K562 (cell line): ENCODE results near the gene MXRA7. TPM values are rescaled to one million over a fixed set of nuclear protein-coding genes. Genes with fewer than 3 reads are reported as not detected.

Experiments
- CCNT2 ChIP-seq: IDR thresholded peaks from 2 replicates; pipeline ENCODE4 v1.6.1; 2011; ENCODE audit warnings: borderline replicate concordance, low read depth, mild to moderate bottlenecking, moderate library complexity, mixed read lengths, low read length; ENCODE audit not compliant: insufficient read length; ENCODE audit errors: extremely low read depth
- CHCHD3 ChIP-seq: fragments of 250-450 bp; sonication (Bioruptor Pico); IDR thresholded peaks from 2 replicates; pipeline ENCODE4 v2.1.2; 2022; ENCODE audit warnings: mild to moderate bottlenecking
- CREB3L1 ChIP-seq: fragments of 450-650 bp; IDR thresholded peaks from 2 replicates; pipeline ENCODE4 v1.6.1; 2014; ENCODE audit warnings: low read depth, mild to moderate bottlenecking, moderate library complexity, borderline replicate concordance
- ELF2 ChIP-seq: fragments of 250-450 bp; sonication (Bioruptor Pico); IDR thresholded peaks from 2 replicates; pipeline ENCODE4 v1.5.0; 2021; ENCODE audit warnings: mild to moderate bottlenecking
- EP400 ChIP-seq: fragments of 450-650 bp; IDR thresholded peaks from 2 replicates; pipeline ENCODE4 v1.6.1; 2017; ENCODE audit warnings: antibody characterized with exemption, mild to moderate bottlenecking, moderate library complexity
- FIP1L1 ChIP-seq: fragments of 200-400 bp; formaldehyde crosslinking; IDR thresholded peaks from 2 replicates; pipeline ENCODE4 v1.6.1; 2018; ENCODE audit warnings: mild to moderate bottlenecking, low read depth, low read length; ENCODE audit not compliant: poor library complexity, severe bottlenecking
- GTF2E2 ChIP-seq: fragments of 200-800 bp; sonication (Bioruptor generic); IDR thresholded peaks from 2 replicates; pipeline ENCODE4 v1.6.1; 2016; ENCODE audit warnings: missing genetic modification characterization, missing compliant biosample characterization
- HDAC6 ChIP-seq: IDR thresholded peaks from 2 replicates; pipeline ENCODE4 v1.6.1; 2012; ENCODE audit warnings: low read depth, mild to moderate bottlenecking, control low read depth, inconsistent platforms, low read length, moderate library complexity
- HDGF ChIP-seq: fragments of 450-650 bp; IDR thresholded peaks from 2 replicates; pipeline ENCODE4 v1.6.1; 2016
- HNRNPUL1 ChIP-seq: fragments of 200-400 bp; formaldehyde crosslinking; IDR thresholded peaks from 2 replicates; pipeline ENCODE4 v1.6.1; 2017; ENCODE audit warnings: low read length
- MEF2A ChIP-seq: IDR thresholded peaks from 2 replicates; pipeline ENCODE4 v1.6.1; 2011; ENCODE audit warnings: low read depth, mild to moderate bottlenecking, low read length, moderate library complexity; ENCODE audit not compliant: control insufficient read depth
- NUFIP1 ChIP-seq: fragments of 450-650 bp; IDR thresholded peaks from 2 replicates; pipeline ENCODE4 v1.6.1; 2018; ENCODE audit not compliant: partially characterized antibody
- POLR2AphosphoS2 ChIP-seq: IDR thresholded peaks from 2 replicates; pipeline ENCODE4 v1.6.1; 2012; ENCODE audit warnings: low read length, improper control_type of control experiment
- RCOR1 ChIP-seq, 2 experiments: IDR thresholded peaks; 2 replicates each; pipeline ENCODE4 v1.6.1; 2012; ENCODE audit warnings: low read depth in 2 of 2, low read length in 2 of 2, borderline replicate concordance in 1 of 2, improper control_type of control experiment in 1 of 2
- TAF7 ChIP-seq: fragments of 450-650 bp; IDR thresholded peaks from 2 replicates; pipeline ENCODE4 v1.6.1; 2016; ENCODE audit warnings: missing genetic modification characterization, missing compliant biosample characterization
- TBL1XR1 ChIP-seq, 2 experiments: IDR thresholded peaks; 2 replicates each; pipeline ENCODE4 v1.6.1; 2012; ENCODE audit warnings: improper control_type of control experiment in 2 of 2, low read length in 2 of 2, mild to moderate bottlenecking in 1 of 2
- TCF7L2 ChIP-seq: fragments of 150-350 bp; IDR thresholded peaks from 2 replicates; pipeline ENCODE4 v1.6.1; 2016; ENCODE audit warnings: low read depth, mild to moderate bottlenecking, low read length, moderate library complexity
- USF2 ChIP-seq: sonication (generic); formaldehyde crosslinking; IDR thresholded peaks from 2 replicates; pipeline ENCODE4 v1.5.0; 2020; ENCODE audit warnings: missing genetic modification reagents
- XRCC3 ChIP-seq: fragments of 450-650 bp; IDR thresholded peaks from 2 replicates; pipeline ENCODE4 v1.6.1; 2017; ENCODE audit warnings: mild to moderate bottlenecking, moderate library complexity
- ZNF197 ChIP-seq: fragments of 200-800 bp; sonication (Bioruptor generic); IDR thresholded peaks from 2 replicates; pipeline ENCODE4 v1.6.1; 2016; ENCODE audit warnings: low read depth, missing genetic modification characterization, missing compliant biosample characterization
- ZNF561 ChIP-seq: fragments of 450-650 bp; formaldehyde crosslinking; conservative IDR thresholded peaks from 2 replicates; pipeline ENCODE4 v1.4.0; 2020; ENCODE audit warnings: mild to moderate bottlenecking, moderate library complexity
- polyA plus RNA-seq, 8 experiments: library from polyadenylated mRNA; depleted of rRNA in 4 of 8; stranded (reverse) in 5 of 8; unstranded in 3 of 8; fragments of >200 nt; fragmentation: Nextera tagmentation in 2 of 8; fragmentation: Illumina TruSeq in 1 of 8; extraction: Ambion mirVana in 2 of 8; extraction: Trizol in 1 of 8; gene quantifications; 2 replicates each; pipeline versions ENCODE4 v1.2.1 to v1.2.3, GENCODE V29; 2011 to 2014; ENCODE audit warnings: inconsistent platforms in 1 of 8, missing spikeins in 1 of 8
- total RNA-seq, 7 experiments: library from RNA; depleted of rRNA in 6 of 7; stranded (reverse); fragments of >200 nt in 6 of 7; fragmentation: Illumina TruSeq in 2 of 7; extraction: Trizol in 2 of 7; gene quantifications; 2 replicates each; pipeline versions ENCODE4 v1.2.1 to v1.2.3, GENCODE V29; 2011 to 2021; ENCODE audit warnings: low replicate concordance in 1 of 7
- TF ChIP-seq, protein P1 (sequence below): fragments of 450-650 bp; IDR thresholded peaks from 2 replicates; pipeline ENCODE4 v1.6.1; 2018; ENCODE audit warnings: mild to moderate bottlenecking, low read depth; ENCODE audit not compliant: partially characterized antibody

The MXRA7 gene
- total and polyA plus RNA-seq, 9 of the 15 experiments (the other 6 are each of a cell fraction or from before 2014, with no cell fraction given), result 2.6 to 38.4 (median 14.3) TPM

- TF ChIP-seq POLR2AphosphoS2 (0 out of 2 replicates have a peak, but pooled peaks have one; percentile 36), MEF2A (no peak), ELF2 (CRISPR knock-in tag) (peak; percentile 41; the same call in 1 of the 2 replicates), EP400 (peak; percentile 97), RCOR1 (IDR thresholded peaks at IDR 0.05; ENCODE audit: borderline replicate concordance in 1 of 2, low read depth in 2 of 2, low read length in 2 of 2) (peak in 1 of 2 experiments; percentile 11; a peak in 1 of 4 replicates), FIP1L1 (peak; percentile 81), TBL1XR1 (IDR thresholded peaks at IDR 0.05; ENCODE audit: low read length in 2 of 2) (peak in 1 of 2 experiments; percentile 22; a peak in 1 of 4 replicates), HDAC6 (no peak), CHCHD3 (CRISPR knock-in tag) (no peak), USF2 (peak; percentile 72), XRCC3 (no peak), ZNF561 (CRISPR knock-in tag) (no peak), NUFIP1 (no peak), TAF7 (tag) (no peak), CREB3L1 (peak; percentile 88), ZNF197 (CRISPR knock-in tag) (no peak), HDGF (no peak), TCF7L2 (no peak), HNRNPUL1 (no peak), CCNT2 (peak; percentile 69), GTF2E2 (tag) (peak; percentile 61; the same call in 1 of the 2 replicates)
- TF ChIP-seq, protein P1, sequence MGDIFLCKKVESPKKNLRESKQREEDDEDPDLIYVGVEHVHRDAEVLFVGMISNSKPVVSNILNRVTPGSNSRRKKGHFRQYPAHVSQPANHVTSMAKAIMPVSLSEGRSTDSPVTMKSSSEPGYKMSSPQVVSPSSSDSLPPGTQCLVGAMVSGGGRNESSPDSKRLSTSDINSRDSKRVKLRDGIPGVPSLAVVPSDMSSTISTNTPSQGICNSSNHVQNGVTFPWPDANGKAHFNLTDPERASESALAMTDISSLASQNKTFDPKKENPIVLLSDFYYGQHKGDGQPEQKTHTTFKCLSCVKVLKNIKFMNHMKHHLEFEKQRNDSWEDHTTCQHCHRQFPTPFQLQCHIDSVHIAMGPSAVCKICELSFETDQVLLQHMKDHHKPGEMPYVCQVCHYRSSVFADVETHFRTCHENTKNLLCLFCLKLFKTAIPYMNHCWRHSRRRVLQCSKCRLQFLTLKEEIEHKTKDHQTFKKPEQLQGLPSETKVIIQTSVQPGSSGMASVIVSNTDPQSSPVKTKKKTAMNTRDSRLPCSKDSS, result no peak
Observed at GRCh38 chr17:76726776-76727718, 16.3 kb upstream of the MXRA7 start, which contains the start of gene METTL23 (continued).
